Esophagus muscularis mucosa (tissue), 4 donors: Measurements from ENCODE around the gene RBMS1.

Source experiments
- CTCF ChIP-seq, 3 experiments: fragments of 200-600 bp in 2 of 3; fragments of 450-650 bp in 1 of 3; sonication (generic) in 2 of 3; IDR thresholded peaks; one replicate each; pipeline ENCODE4 v1.5.1; 2017 to 2019; ENCODE audit warnings: antibody characterized with exemption in 3 of 3, mild to moderate bottlenecking in 2 of 3, moderate library complexity in 1 of 3
- EP300 ChIP-seq: sonication (generic); formaldehyde crosslinking; IDR thresholded peaks from one replicate; pipeline ENCODE4 v1.6.1; 2017; ENCODE audit warnings: antibody characterized with exemption
- POLR2A ChIP-seq: fragments of 450-650 bp; IDR thresholded peaks from one replicate; pipeline ENCODE4 v1.6.1; 2017; ENCODE audit warnings: antibody characterized with exemption, moderate library complexity, mild to moderate bottlenecking, low read depth
- POLR2AphosphoS5 ChIP-seq, 2 donors: sonication (generic); formaldehyde crosslinking; IDR thresholded peaks; one replicate each; pipeline ENCODE4 v1.6.1; 2017; ENCODE audit warnings: antibody characterized with exemption in 2 of 2

- TF ChIP-seq CTCF (IDR thresholded peaks at IDR 0.05) (no peak), POLR2A (no peak), EP300 (no peak), POLR2AphosphoS5 (IDR thresholded peaks at IDR 0.05) (no peak)
Observed at GRCh38 chr2:160364364-160364763, 129.2 kb downstream of the RBMS1 start.
